Duodenal mucosa (tissue), 2 donors: ENCODE data around the gene TRDN.

ENCODE experiments used
- H3K27ac ChIP-seq: one replicate; pipeline ENCODE4 v1.7.0; 2013; ENCODE audit warnings: low read depth, low read length
- H3K27me3 ChIP-seq, 2 donors: one replicate each; pipeline ENCODE4 v1.7.0; 2013; ENCODE audit warnings: low read length in 2 of 2, control low read depth in 1 of 2; ENCODE audit not compliant: insufficient read depth in 2 of 2, control insufficient read depth in 1 of 2
- H3K36me3 ChIP-seq, 2 donors: one replicate each; pipeline ENCODE4 v1.7.0; 2013; ENCODE audit warnings: low read length in 2 of 2, control low read depth in 1 of 2; ENCODE audit not compliant: insufficient read depth in 2 of 2, control insufficient read depth in 1 of 2
- H3K4me1 ChIP-seq, 2 donors: one replicate each; pipeline ENCODE4 v1.7.0; 2013; ENCODE audit warnings: low read length in 2 of 2, control low read depth in 1 of 2; ENCODE audit not compliant: insufficient read depth in 2 of 2, control insufficient read depth in 1 of 2
- H3K4me3 ChIP-seq, 2 donors: one replicate each; pipeline ENCODE4 v1.7.0; 2013; ENCODE audit warnings: low read length in 2 of 2, low read depth in 1 of 2
- H3K9ac ChIP-seq, 2 donors: one replicate each; pipeline ENCODE4 v1.7.0; 2013; ENCODE audit warnings: low read length in 2 of 2, low read depth in 1 of 2
- H3K9me3 ChIP-seq, 2 donors: one replicate each; pipeline ENCODE4 v1.7.0; 2013; ENCODE audit warnings: low read length in 2 of 2, control low read depth in 1 of 2; ENCODE audit not compliant: control insufficient read depth in 1 of 2

Gene TRDN

GRCh38 chr6:123519189-123519505, 117.6 kb downstream of the TRDN start:
- H3K4me3 ChIP-seq: no peak overlapping the region

GRCh38 chr6:123518441-123519188, 118.1 kb downstream of the TRDN start:
- no peaks in the 10 kb centered on the region for H3K27me3 ChIP-seq
- no peak overlapping the region for H3K27ac ChIP-seq
- no peaks in the 10 kb centered on the region for H3K4me1 ChIP-seq
- no peaks in the 10 kb centered on the region for H3K36me3 ChIP-seq
- H3K9ac ChIP-seq: no peak overlapping the region
- no peak overlapping the region for H3K4me3 ChIP-seq
- H3K9me3 ChIP-seq: no peaks in the 10 kb centered on the region

More at GRCh38 chr6:123519189-123519505, 117.6 kb downstream of the TRDN start:
- Histone ChIP-seq H3K27me3 (no peaks in the 10 kb centered on the region), H3K4me1 (no peaks in the 10 kb centered on the region), H3K9me3 (no peaks in the 10 kb centered on the region), H3K9ac (no peak overlapping the region), H3K27ac (no peak overlapping the region), H3K36me3 (no peaks in the 10 kb centered on the region)

GRCh38 chr6:123515715-123516114, 121.0 kb downstream of the TRDN start:
- Histone ChIP-seq H3K9ac (no peak overlapping the region), H3K27ac (no peak overlapping the region), H3K9me3 (no peaks in the 10 kb centered on the region)

GRCh38 chr6:123509112-123509511, 127.6 kb downstream of the TRDN start:
- H3K27ac ChIP-seq: no peak overlapping the region
- H3K36me3 ChIP-seq: no peaks in the 10 kb centered on the region
- no peaks in the 10 kb centered on the region for H3K27me3 ChIP-seq

More at GRCh38 chr6:123515715-123516114, 121.0 kb downstream of the TRDN start:
- no peaks in the 10 kb centered on the region for H3K27me3 ChIP-seq
- H3K4me3 ChIP-seq: no peak overlapping the region
- no peaks in the 10 kb centered on the region for H3K4me1 ChIP-seq
- H3K36me3 ChIP-seq: no peaks in the 10 kb centered on the region

GRCh38 chr6:123508290-123508689, 128.5 kb downstream of the TRDN start:
- Histone ChIP-seq H3K4me3 (no peak overlapping the region), H3K36me3 (no peaks in the 10 kb centered on the region), H3K9me3 (no peaks in the 10 kb centered on the region), H3K4me1 (no peaks in the 10 kb centered on the region), H3K9ac (no peak overlapping the region), H3K27me3 (no peaks in the 10 kb centered on the region), H3K27ac (no peak overlapping the region)

More at GRCh38 chr6:123509112-123509511, 127.6 kb downstream of the TRDN start:
- Histone ChIP-seq H3K9me3 (no peaks in the 10 kb centered on the region), H3K4me3 (no peak overlapping the region), H3K4me1 (no peaks in the 10 kb centered on the region), H3K9ac (no peak overlapping the region)

- no peaks in the 10 kb centered on the region for H3K4me1 ChIP-seq
- H3K9me3 ChIP-seq: no peaks in the 10 kb centered on the region
- H3K4me3 ChIP-seq: no peak overlapping the region
- H3K9ac ChIP-seq: no peak overlapping the region
- H3K27me3 ChIP-seq: no peaks in the 10 kb centered on the region
- no peak overlapping the region for H3K27ac ChIP-seq
- no peaks in the 10 kb centered on the region for H3K36me3 ChIP-seq
These were observed 129.2 kb downstream of the TRDN start for GRCh38 chr6:123507582-123507981.

GRCh38 chr6:123503619-123504018, 133.1 kb downstream of the TRDN start:
- H3K9me3 ChIP-seq: no peaks in the 10 kb centered on the region

GRCh38 chr6:123497025-123497424, 139.7 kb downstream of the TRDN start:
- H3K27me3 ChIP-seq: no peaks in the 10 kb centered on the region
- H3K36me3 ChIP-seq: no peaks in the 10 kb centered on the region
- no peak overlapping the region for H3K4me3 ChIP-seq
- H3K9me3 ChIP-seq: no peaks in the 10 kb centered on the region
- no peak overlapping the region for H3K27ac ChIP-seq
- H3K9ac ChIP-seq: no peak overlapping the region
- no peaks in the 10 kb centered on the region for H3K4me1 ChIP-seq

More at GRCh38 chr6:123503619-123504018, 133.1 kb downstream of the TRDN start:
- Histone ChIP-seq H3K27me3 (no peaks in the 10 kb centered on the region), H3K4me1 (no peaks in the 10 kb centered on the region), H3K36me3 (no peaks in the 10 kb centered on the region), H3K27ac (no peak overlapping the region), H3K9ac (no peak overlapping the region), H3K4me3 (no peak overlapping the region)

GRCh38 chr6:123489589-123489988, 147.2 kb downstream of the TRDN start:
- no peak overlapping the region for H3K27ac ChIP-seq

GRCh38 chr6:123480986-123481385, 155.8 kb downstream of the TRDN start:
- Histone ChIP-seq H3K9me3 (no peaks in the 10 kb centered on the region), H3K4me3 (no peak overlapping the region), H3K4me1 (no peaks in the 10 kb centered on the region), H3K27ac (no peak overlapping the region), H3K9ac (no peak overlapping the region), H3K36me3 (no peaks in the 10 kb centered on the region), H3K27me3 (no peaks in the 10 kb centered on the region)

More at GRCh38 chr6:123489589-123489988, 147.2 kb downstream of the TRDN start:
- no peaks in the 10 kb centered on the region for H3K36me3 ChIP-seq
- H3K4me1 ChIP-seq: no peaks in the 10 kb centered on the region
- H3K27me3 ChIP-seq: no peaks in the 10 kb centered on the region
- no peak overlapping the region for H3K9ac ChIP-seq
- no peaks in the 10 kb centered on the region for H3K9me3 ChIP-seq
- H3K4me3 ChIP-seq: no peak overlapping the region
